Measurements from ENCODE around the gene TEX44.
A peak's percentile ranks its signal among the peaks of the same experiment; 100 is the strongest.
"Not testable (repeated sequence)": the region's sequence is repeated elsewhere in the genome, so short reads cannot be mapped to it uniquely, and the experiment has no call there.

The TEX44 gene

DNA sequence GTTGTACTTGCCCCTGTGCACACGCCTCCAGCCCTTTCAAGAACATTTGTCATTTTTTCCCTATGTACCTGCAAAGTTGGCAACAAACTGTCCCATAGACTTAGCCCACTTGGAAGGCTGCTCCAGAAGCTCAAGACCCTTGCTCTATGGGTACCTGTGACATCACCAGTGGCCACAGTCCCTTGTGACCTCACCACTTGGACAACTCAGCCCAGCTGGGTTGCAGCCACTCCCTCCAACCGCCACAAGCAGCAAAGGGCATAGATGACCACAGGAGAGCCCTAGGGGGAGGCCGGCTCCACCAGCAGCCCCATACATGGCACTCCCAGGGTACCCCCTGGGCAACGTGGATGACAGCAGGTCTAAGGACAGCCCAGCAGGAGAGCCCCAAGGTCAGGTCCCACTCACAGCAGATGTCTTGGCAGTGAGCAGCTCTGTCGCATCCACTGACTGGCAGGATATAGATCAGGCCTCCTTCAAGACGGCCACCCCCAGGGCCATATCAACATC, at the start of gene TEX44:
Gene TEX44 (plus strand): TSS at position 229 of the 510 bp plus-strand sequence. CDS start 88 bp downstream, at position 317.
- no peak for DNase-seq

GRCh38 chr2:231545105-231545902, 47.4 kb upstream of the TEX44 start:
- no peak for DNase-seq

- no peak for DNase-seq
These were observed 46.5 kb upstream of the TEX44 start for GRCh38 chr2:231546014-231546715.

DNA sequence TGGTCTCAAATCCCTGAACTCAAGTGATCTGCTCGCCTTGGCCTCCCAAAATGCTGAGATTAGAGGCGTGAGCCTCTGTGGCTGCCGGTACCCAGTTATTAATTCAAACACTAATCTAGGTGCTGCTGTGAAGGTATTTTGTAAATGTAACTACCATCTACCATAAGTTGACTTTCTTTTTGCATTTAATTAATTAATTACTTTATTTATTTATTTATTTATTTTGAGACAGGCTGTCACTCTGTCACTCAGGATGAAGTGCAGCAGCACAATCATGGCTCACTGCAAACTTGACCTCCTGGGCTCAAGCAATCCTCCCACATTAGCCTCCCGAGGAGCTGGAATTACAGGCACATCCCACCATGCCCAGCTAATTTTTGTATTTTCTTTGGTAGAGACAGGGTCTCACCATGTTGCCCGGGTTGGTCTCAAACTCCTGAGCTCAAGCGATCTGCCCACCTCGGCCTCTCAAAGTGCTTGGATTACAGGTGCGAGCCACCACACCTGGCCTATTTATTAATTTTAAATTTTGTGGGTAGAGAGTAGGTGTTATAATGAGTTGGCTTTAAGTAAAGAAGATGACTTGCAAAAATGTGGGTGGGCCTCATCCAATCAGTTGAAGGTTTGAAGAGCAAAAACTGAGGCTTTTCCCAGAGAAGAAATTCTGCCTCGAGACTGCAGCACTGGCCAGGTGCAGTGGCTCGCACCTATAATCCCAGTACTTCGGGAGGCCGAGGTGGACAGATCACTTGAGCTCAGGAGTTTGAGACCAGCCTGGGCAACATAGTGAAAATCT, 45.2 kb upstream of the TEX44 start:
- DNase-seq: no peak

DNA sequence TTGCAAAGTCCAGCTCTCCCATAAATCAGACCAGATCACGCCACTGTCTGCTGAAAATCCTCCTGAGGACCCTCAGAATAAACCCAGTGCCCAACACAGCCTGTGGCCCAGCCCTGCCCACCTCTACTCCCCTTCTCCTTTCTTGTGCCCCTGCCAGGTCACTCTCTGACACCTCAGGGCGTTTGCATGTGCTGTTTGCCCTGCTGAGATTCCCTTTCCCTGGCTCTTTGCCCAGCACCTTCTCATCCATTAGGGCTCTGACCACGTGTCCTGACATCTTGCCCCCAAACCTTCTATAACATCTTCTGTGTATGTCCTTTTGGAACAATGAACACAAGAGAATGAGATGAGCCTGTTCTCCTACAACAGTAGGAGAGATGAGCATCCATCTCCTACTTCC, 43.9 kb upstream of the TEX44 start:
- DNase-seq: no peak

- DNase-seq: no peak
These were observed 43.0 kb upstream of the TEX44 start for GRCh38 chr2:231549446-231550239.

DNA sequence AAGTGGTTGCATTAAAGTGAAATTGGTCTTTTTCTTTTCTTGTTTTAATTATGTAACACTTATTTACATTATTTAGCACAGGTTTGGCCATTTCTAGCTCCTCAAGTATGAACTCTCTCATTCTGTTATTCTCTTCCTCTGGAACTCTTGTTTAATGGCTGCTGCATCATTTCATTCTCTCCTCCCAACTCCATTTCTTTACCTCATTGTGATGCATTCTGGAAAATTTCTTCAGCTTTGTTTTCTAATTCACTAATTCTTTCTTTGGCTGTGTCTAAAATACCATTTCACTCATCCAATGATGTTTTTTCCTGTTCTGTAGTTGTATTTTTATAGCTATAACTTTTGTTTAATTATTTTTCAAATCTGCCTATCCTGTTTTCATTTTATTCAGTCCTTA, 39.9 kb upstream of the TEX44 start:
- no peak for DNase-seq

DNA sequence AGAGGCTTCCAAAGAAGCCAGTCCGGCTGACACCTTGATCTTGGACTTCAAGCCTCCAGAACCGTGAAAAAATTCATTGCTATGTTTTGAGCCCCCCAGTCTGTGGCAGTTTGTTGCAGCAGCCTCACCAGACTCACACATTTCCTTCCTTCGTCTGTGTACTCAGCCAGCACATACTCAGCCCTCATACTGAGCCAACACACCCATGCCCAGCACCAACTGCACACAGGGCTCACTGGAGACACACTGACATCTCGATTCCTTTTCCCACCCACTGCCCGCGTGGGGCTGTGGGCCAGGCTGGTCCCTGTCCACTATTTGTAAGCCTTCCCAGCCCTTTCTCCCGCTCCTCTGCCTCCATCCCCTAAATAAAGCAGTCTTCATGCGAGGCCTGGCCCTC, 38.3 kb upstream of the TEX44 start:
- DNase-seq: no peak

GRCh38 chr2:231554748-231555545, 37.7 kb upstream of the TEX44 start:
- no peak for DNase-seq

DNA sequence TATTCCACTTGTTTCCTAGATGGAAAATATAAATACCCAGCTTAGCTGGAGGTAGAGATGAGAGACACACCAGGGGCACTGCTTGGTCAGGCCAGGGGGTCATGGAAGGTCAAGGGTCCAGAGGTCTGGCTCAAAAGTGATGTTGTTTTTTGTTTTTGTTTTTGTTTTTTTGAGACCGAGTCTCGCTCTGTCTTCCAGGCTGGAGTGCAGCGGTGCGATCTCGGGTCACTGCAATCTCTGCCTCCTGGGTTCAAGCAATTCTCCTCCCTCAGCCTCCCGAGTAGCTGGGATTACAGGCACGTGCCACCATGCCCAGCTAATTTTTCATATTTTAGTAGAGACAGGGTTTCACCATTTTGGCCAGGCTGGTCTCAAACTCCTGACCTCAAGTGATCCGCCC, 36.2 kb upstream of the TEX44 start:
- not testable (repeated sequence) for DNase-seq

DNA sequence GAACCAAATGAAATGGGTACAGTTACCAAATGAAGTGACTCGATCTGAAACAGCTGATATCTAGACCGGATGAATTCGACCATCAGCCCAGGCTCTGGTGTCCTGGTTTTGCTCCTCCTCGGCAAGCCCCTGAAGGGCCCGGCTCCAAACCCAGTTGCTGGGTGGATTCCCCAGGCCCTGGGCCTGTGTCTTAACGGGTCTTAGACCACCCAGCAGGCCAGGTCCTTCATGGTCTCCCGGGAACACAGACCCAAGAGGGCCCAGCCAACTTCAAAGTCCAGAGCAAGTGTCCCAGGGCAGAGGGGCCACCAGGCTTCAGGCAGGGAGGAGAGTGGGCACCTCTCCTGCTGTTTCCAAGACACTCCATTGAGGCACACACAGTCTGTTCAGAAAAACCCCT, 35.7 kb upstream of the TEX44 start:
- no peak for DNase-seq

- DNase-seq: peak; percentile 21
These were observed 35.0 kb upstream of the TEX44 start for GRCh38 chr2:231557571-231558217.

- no peak for DNase-seq
These were observed 29.2 kb upstream of the TEX44 start for GRCh38 chr2:231563378-231563961.

DNA sequence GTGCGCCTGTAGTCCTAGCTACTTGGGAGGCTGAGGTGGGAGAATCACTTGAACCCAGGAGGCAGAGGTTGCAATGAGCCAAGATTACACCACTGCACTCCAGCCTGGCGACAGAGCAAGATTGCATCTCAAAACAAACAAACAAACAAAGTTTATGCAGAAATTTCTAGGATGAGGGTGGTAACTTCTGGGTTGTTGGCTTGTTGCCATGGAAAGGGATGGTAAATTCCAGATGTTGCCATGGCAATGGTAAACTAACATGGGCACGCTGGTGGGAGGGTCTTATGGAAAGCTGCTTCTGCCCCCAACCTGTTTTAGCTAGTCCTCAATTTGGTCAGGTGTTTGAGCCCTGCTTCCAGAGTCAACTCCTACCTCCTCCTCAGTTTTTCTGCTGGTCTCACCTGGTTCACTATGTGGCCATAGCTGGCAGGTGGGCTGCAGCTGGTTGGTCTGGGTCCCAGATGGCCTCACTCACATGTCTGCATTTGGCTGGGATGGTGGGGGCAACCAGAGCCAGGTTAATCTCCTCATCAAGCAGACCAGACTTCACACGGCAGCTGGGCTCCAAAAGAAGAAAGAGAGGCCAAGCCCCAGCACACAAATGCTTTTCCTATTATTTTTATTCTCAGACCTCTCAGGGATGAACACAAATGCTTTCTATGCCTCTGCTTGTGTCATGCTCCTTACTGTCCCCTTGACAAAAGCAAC, 26.6 kb upstream of the TEX44 start:
- no peak for DNase-seq

GRCh38 chr2:231567159-231567558, 25.5 kb upstream of the TEX44 start:
- DNase-seq: no peak

GRCh38 chr2:231568098-231568784, 24.4 kb upstream of the TEX44 start:
- no peak for DNase-seq

DNA sequence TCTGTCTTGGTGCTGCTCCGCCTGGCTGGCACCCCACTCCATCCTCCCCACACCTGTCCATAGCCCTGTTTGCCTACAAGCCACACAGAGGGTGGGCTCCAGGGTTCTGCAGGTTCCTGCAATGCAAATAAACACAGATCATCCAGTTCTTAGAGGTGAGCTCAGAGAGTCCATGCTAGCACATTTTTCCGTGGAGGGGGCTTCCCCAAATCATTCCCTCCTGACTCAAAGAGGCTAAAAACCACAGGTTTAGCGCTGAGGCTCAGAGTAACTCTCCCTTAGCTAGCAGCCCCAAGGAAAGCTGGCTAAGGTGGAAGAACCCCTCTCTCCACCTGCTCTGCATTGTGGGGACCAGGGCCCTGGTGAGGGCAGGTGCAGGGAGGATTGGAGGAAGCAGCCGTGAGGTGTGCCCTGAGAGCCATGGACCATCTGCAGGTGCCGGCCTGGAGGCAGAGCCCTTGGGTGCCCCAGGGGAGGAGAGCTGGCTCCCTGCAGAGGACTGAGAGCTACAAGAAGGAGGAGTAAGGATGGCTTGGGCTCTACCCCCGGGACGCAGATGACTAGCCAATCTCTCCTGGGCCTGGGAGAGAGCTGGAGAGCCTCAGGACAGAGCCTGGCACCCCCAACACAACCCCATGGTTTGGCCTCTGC, 23.8 kb upstream of the TEX44 start:
- no peak for DNase-seq

GRCh38 chr2:231570915-231571314, 21.7 kb upstream of the TEX44 start:
- not testable (repeated sequence) for DNase-seq

- no peak for DNase-seq
These were observed 20.9 kb upstream of the TEX44 start for GRCh38 chr2:231571661-231572191.

Measured in NCI-H446 treated with DMSO at 0.1 percent for 48 hours (cell line).